Epithelial cell of prostate (primary cell): ENCODE results near the gene ANKHD1.
"Not testable (repeated sequence)": the region's sequence is repeated elsewhere in the genome, so short reads cannot be mapped to it uniquely, and the experiment has no call there.

Source experiments
- DNase-seq: peaks from one replicate; pipeline ENCODE4 v3.0.0-alpha.2; 2011; ENCODE audit warnings: low read depth, low spot score
- H3K27ac ChIP-seq: fragments of 450-650 bp; 2 replicates; pipeline ENCODE4 v1.5.1; 2017; ENCODE audit warnings: mild to moderate bottlenecking

ANKHD1 gene

GRCh38 chr5:140575309-140575708 is 173.7 kb downstream of the ANKHD1 start:
- DNase-seq: no peak
- H3K27ac ChIP-seq: no peak overlapping the region

- no peak overlapping the region for H3K27ac ChIP-seq
- no peak for DNase-seq
Observed at GRCh38 chr5:140576776-140577201, 175.2 kb downstream of the ANKHD1 start.

- not testable (repeated sequence) for DNase-seq, H3K27ac ChIP-seq
Observed at GRCh38 chr5:140579188-140579747, 177.6 kb downstream of the ANKHD1 start.

- no peak overlapping the region for H3K27ac ChIP-seq
- DNase-seq: no peak
Observed at GRCh38 chr5:140587495-140587894, 185.9 kb downstream of the ANKHD1 start.

GRCh38 chr5:140588311-140589070 is 186.9 kb downstream of the ANKHD1 start:
- no peak overlapping the region for H3K27ac ChIP-seq
- no peak for DNase-seq
